GM18861 (cell line): Measurements from ENCODE around the gene IGSF11.
"Not testable (repeated sequence)": the region's sequence is repeated elsewhere in the genome, so short reads cannot be mapped to it uniquely, and the experiment has no call there.

Experiments used
- ATAC-seq: cut with Tn5 transposase; IDR thresholded peaks from one replicate; pipeline ENCODE4 v1.9.1; 2021; ENCODE audit not compliant: unreplicated experiment

The IGSF11 gene

DNA sequence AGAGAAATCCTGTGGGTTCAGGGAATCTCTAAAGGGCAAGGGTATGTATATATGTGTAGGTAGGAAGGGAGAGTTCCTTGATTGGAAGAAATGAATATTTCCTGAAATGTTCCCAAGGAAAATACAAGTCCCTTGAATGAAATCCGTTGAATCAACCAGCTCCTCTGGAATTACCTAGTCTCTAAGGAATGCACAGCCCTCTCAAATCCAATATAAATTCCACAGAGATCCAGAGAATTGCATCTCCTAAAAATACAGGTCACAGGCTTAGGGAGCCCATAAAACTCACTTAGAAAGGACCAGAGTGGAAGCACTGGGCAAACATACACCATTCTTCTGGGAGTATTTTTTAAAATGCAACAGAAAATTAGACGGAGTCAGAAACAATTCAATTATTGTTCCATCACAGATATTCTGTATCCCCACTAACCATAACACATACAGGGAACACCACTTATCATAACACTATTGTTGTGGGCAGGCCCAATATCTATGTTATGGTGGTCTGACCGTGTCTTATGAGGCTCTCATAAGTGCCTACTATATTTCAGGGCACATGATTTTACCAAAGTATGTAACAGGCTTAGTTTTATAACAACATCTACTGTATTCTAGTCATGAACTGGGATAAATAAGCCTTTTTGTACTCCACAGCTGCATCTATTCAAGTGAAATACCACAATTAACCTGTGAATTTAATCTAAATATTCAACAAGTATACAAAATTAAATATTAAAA is 43.7 kb downstream of the IGSF11 start:
- no peak for ATAC-seq

DNA sequence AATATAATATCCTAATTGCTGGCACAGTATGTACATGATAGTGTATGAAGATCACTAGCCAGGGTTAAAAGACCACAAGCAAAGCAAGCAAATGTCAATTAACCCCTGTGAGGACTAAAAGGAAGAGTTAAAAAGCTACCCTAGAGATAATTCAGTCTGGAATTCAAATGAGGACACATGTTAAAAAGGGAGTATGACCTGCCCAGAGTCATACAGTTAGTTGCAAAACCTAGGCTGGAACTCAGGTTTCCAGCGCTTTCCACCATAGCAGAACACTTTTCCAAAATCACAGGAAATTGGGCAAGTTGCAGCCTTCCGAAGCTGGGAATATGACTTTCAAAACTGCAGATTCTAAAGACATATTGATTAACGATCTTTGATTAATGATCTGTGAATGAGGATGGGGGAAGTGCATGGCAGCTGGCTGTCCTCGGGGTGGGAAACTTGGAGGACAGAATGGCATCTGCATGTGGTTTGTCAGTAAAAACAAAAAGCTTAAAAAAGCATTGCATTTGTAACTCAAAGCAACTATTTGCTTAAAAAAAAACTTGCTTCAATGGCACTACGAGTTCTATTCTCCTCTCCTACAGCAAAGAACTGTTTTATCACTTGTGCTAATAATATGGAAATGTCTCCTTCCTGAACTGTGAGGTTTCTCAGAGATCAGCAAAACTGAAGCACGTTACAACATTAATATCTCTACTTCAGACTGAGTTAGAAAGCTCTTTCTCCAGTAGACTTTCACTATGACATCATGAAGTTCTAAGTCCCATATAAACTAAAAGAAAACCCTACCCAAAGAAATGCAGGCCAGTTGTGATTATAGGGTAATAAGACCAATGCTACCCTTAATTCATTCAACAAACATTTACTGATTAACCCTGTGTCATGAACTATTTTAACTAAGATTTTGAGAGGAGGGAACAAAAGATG is 46.2 kb downstream of the IGSF11 start:
- ATAC-seq, result no peak

DNA sequence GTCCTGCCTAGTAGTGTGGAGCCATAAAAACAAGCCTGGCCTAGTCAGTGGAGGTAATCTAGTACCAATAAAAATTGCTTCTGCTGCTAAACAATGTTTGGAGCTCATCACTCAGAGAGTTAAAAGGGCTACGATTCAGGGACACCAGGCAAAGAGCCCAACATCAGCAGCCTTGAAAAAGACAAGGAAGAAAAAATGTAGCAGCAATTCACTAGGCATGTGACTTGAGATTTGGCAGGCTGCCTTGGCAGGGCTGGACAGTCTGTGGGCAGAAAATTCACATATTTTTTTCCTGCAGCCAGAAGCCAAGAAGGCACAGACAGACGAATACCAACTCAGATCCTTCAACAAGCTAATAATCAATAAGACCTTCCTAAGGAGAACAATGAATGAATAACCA is 47.2 kb downstream of the IGSF11 start:
- no peak for ATAC-seq

DNA sequence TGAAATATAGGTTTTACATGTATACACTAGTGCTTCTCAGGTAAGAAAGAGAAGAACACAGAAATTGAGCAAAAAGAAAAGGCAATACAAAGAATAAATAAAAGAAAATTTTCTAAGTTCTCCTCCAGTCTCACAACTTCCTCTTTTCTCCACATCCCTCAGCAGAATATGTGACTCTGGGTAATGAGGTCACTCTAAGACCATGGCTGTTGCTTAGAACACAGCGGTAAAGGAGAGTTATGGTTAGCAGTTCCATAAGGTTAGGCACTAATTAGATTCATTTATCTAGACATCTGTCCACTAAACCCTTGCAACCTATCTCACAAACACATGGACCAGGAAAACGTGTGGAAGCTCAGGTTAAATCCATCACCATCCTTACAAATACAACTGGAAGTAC is 47.9 kb downstream of the IGSF11 start:
- ATAC-seq, result no peak

DNA sequence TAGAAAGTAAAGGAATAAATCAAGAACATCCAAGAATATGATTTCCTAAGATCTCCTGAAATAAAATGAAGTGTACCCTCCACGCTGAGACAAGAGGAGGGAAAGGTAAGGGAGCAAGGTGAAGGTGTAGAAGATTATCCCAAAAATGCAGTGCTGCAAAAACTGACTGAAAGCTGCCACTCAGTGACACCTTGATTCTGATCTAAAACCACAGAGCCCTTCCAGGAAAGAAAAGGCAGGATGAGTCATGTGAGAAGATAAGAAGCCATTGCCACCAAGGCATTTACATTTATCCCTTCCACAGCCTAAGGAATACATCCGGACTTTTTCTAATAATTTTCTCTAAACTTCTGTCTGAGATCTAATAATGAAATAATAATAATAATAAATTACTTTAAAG is 49.9 kb downstream of the IGSF11 start:
- ATAC-seq, result no peak

DNA sequence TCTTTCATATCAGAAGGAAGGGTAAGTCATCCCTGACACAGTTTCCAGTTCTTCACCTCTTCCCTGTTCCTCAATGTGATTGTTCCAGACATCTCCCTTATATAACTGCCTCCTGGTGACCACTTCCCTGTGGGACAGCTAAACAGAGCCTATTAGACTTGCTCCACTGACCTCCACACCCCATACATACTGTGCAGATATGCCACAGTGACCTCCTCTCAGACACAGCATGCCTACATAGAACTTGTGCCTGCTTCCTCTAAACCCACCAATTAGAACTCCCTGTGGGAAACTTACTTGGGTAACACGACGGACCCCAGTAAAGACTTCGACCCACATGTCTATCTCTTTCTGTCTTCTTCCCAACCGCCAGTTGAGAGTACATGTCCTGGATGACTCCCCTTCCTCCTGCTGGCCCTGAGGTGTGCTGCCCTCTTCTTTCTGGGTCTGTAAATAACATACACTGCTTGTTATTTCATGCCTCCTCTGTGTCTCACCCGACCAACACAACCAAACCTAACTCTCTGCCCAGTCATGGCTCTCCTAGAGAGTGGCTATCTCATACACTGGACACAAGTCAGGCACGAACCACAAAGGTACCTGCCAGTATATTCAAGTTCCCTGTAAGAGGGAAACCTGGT is 53.0 kb downstream of the IGSF11 start:
- no peak for ATAC-seq

DNA sequence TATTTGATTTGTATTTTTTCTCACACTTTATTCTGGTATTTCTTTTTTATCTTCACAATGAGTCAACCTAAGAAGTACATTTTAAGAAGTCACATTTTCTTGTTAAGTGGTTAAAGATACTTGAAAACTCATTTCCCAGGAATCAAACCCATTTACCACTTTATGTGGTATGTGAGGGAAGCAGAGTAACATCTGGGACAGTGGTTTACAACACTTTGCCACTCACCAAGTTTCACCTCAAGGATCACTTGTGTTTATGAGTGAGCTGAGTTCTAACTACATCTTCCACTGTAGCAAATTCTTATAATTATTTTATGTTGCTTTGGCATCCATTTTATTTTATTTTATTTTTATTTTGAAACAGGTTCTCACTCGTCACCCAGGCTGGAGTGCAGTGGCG is 53.8 kb downstream of the IGSF11 start:
- no peak for ATAC-seq

DNA sequence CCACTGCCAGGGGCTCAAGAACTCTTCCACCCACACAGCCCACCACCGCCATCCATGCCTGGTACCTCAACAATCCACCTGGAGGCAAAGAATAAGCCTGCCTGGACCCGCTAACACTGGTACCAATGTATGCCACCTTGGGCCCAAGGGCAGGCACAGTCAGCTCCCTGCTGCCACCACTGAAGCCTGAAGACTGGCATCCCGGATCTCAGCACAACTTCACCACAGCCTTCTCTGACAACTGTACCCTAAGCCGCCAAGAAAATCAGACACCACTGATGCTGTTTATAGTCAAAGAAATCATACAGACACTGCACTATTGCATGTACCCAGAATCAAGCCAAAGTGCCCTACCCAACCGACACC is 56.3 kb downstream of the IGSF11 start:
- no peak for ATAC-seq

DNA sequence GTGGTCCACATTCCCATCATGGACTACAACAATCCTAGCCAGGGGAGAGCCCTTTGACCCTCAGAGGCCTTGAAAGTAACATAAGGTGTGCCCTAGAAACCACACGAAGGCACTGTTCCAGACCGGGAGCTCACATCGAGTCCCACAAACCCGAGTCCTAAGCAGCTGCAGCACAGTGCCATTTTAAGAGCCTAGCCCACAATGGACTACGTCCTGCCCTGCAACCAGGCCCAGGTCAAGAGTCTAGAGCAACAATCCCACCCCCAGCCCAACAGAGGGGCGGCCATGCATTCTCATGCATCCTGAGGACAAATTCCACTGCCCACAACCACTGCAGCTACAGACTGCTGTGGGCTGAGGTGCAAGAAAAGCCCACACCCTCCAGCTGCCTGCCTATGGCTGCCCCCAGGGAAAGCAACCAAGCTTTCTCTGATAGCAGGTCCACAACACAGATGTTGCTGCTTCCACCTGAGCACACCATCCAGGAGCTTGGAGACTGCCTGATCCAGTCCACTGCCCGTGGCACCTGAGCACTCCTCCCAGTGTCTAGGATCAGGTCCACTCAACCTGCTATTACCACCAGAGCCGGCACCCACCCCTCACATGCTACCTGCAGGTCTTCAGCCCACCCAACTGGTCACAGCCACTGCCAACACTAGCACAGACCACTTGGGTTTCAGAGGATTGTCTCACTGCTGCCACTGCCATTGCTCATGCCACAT is 56.8 kb downstream of the IGSF11 start:
- ATAC-seq, result no peak

DNA sequence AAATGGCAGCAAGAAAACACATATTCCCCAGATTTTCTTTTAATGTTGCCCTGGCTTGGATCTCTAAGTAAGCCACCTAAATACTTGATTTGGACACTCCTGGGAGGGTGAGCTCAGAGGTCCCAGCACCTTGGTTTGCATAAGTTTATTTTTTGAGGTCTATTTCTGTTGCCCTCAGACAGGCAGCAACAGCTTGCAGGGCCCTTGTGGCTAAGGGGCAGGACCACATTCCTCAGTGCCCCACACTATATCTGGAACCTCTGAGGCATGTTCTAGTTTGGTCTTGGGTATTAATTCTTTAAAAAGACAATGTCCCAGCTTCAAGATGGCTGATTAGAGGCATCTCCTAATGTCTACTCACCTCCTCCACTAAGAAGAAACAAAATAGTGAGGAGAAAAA is 57.5 kb downstream of the IGSF11 start:
- ATAC-seq, result no peak

DNA sequence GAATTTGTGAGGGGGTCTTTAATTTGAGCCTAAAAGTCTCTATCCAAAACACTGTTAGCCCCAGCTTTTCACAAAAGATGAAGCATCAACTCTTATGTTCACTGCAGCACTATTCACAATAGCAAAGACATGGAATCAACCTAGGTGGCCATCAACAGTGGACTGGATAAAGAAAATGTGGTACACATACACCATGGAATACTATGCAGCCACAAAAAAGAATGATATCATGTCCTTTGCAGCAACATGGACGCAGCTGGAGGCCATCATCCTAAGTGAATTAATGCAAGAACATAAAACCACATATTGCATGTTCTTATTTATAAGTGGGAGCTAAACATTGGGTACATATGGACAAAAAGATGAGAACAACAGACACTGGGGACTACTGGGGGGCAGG is 59.2 kb downstream of the IGSF11 start:
- not testable (repeated sequence) for ATAC-seq

DNA sequence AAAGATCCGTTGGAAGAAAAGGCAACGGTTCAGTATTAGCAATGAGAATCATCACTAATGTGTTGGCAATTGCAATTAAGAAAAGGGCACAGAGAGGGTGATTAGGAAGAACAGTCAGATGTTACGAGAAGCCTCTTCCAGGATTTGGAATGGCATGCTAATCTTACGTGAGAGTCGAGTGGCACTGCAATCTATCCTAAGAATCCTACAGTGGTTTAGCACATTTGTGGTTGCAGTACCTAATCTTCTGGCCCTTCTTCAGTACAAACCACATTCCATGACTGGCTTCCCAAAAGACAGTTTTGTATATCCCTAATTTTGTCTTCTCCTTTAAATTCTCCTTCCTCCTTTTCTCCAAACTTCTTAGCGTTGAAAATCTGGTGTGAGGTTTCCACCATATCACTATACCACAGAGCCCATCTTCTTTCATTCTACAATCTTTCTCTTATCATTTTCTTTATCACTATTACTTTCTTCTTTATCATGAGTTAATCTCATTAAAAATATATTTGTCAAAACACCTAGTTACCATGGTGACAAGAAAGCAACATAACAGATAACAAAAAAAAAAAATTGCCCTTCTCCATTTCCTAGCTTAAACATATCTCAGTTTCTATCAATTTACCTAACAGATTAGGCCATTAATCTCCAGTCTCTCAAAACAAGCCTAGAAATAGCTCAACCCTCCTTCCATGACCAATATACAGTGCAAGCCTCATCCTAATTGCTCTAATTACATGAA is 60.1 kb downstream of the IGSF11 start:
- ATAC-seq, result no peak

DNA sequence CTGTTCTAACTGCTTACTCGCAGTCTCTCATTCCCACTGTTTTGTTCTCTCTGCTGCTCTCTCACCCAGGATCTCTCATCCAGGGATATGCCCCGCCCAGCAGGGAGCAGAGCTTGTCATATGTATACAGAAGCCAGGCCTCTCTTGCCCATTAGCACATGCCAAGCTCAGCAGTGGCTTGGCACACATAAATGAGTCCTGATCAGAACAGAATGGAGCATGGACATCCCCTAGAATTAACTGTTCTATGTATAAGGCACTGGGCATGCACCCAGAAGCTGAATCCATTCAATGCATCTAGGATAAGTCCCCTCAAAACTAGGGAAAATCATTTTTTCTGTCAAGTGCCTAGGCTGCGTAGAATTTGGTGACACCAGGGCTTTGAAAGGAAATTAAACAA is 61.6 kb downstream of the IGSF11 start:
- no peak for ATAC-seq

DNA sequence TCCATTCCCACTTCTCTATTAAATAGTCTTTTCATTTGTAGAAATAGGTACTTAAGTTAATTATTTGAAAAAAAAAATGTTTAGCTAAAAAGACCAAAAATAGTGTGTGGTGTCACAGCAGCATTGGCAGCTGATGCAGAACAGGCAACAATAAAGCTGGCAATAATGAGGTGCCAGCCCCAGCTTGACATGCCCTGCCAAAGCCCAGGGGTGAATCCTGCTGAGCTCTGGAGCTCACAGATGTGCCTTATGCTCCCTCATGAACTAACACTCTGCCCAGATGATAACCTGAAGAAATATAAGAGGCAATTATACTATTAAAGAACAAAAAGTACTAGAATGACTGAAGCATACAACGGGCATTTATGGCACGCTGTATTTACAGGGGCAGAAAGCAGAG is 63.8 kb downstream of the IGSF11 start:
- no peak for ATAC-seq

DNA sequence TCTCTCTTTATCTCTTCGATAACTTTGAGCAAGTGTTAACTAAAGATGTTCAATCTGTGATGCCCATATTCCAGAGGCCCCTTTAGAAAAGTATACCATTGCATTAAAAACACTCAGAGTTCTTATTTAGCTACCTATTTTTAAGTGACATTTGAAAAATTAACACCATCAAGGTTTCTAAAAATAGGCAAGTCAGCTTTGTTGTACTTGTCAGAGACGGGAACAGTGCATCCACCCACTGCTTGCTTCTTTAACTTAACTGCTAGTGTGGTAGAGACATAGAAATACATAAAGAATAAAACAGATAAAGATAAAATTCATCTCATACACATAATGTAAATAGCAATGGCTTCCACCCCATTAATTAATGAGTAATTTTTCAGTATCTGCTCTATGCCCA is 66.0 kb downstream of the IGSF11 start:
- no peak for ATAC-seq

DNA sequence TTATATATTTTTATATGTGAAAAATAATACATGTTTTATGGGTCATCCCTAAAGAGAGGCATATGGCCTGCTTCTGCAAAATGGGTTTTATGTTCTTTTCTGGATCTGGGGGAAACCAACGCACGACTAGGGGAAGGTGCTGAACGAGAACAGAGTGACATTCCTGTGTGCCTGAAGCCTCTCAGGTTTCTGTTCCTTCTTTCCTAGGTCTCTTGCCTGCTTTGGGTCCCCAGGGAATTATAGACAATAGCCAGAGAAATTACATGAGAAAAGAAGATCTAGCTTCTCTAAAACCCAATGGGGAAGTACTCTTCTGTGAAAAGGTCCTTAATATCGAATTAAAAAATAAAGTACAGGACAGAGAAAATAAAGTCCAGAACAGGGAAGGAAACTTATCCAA is 66.5 kb downstream of the IGSF11 start:
- no peak for ATAC-seq

DNA sequence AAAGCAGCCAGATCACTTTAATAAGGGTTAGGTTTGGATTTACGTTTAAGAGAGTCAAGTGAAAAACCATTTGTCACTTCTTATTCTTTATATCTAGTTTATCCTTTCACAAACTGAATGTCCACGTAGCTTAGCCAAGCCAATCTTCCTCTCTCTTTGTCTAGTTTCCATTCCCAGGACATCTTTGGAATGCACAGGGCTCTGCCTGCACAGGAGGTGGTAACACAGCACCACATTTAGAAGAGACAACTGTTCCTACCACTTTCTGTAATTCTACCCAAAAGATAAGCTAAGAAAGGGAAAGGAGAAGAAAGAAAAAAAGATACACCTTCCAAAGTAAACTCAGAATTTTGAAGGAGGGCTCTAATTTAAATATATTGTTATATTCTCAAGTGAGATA is 67.9 kb downstream of the IGSF11 start:
- ATAC-seq, result no peak

DNA sequence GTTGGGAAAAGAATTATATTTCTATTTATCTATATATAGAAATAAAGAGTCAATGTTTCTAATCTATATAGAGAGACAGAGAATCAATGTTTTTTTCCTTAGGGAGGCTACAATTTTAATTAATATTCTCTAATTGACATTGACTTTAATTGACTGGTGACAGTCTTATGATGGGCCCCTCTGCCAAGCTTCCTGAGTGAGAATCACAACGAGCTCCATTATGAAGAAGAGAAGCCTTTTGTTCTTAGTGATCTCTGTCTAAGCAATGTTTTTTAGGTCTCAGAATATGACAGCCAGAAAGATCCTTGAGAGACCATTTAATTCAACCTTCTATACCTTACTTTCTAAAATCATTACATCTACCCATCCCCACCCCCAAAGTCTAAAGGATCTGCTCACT is 70.9 kb downstream of the IGSF11 start:
- ATAC-seq, result no peak

DNA sequence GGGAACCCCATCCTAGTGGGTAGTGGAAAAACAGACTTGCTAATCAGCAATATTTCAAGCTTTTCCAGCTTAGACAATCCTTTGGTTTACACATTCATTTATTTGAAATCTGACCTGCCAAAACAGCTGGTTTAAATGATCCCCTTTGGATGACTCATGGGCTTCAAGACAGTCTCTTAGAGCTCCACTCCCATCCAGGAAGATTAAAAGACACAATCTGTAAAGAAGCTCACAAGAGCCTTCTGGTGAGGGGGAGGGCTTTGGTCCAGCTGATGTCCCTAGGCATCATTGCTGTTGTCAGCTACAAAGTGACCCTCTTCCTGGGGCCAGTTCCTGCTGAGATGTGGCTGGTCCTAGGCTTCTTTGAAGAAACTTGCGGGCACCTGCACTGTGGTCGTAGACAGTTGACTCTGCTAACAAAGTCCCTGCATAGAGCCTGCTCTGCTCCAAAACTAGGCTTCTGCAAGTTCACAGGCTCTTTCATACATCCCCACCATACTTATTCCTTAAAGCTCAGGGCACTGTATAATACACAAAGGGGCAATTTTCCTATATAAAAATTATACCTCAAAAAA is 73.7 kb downstream of the IGSF11 start:
- no peak for ATAC-seq

DNA sequence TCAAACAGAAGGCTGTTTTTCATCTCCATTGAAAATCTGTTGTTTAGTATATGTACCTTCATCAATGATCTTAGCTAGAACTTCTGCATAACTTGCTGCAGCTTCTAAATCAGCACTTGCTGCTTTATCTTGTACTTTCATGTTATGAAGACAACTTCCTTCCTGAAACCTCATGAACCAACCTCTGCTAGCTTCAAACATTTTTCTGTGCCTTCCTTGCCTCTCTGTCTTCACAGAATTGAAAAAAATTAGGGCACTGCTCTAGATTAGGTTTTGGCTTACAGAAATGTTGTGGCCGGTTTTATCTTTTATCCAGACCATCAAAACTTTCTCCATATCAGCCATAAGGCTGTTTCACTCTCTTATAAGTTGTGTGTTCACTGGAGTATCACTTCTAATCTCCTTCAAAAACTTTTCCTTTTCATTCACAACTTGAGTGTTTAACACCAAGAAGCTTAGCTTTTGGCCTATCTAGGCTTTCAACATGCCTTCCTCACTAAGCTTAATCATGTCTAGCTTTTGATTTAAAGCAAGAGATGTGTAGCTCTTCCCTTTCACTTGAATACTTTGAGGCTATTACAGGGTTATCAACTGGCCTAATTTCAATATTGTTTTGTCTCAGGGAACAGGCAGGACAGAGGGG is 78.6 kb downstream of the IGSF11 start:
- ATAC-seq, result no peak
